GM18519 (cell line): ENCODE results near the gene HERC3.
"Not testable (repeated sequence)": the region's sequence is repeated elsewhere in the genome, so short reads cannot be mapped to it uniquely, and the experiment has no call there.

Experiments
- ATAC-seq: cut with Tn5 transposase; IDR thresholded peaks from one replicate; pipeline ENCODE4 v1.9.1; 2021; ENCODE audit warnings: mild to moderate bottlenecking, moderate library complexity; ENCODE audit not compliant: unreplicated experiment, low FRiP score

HERC3 gene

DNA sequence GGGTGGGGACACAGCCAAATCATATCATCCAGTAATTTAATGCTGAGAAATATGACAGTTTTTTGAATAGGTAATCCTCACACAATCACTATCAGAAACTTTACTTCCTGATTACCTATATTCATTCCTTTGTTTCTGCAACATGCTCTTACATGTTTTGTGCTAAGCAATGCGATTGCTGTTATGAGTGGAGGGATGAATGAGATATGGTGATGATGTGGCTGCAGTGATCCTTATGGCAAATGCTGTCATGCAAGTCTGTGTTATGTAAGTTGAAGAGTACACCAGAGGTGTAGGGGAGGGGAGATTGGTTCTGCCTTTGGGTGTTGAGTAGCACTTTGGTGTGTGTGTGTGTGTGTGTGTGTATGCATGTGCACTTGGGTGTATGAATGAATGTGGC is 14.6 kb downstream of the HERC3 start:
- ATAC-seq = no peak

- ATAC-seq = no peak
Measured at GRCh38 chr4:88609387-88609786, 17.1 kb downstream of the HERC3 start.

DNA sequence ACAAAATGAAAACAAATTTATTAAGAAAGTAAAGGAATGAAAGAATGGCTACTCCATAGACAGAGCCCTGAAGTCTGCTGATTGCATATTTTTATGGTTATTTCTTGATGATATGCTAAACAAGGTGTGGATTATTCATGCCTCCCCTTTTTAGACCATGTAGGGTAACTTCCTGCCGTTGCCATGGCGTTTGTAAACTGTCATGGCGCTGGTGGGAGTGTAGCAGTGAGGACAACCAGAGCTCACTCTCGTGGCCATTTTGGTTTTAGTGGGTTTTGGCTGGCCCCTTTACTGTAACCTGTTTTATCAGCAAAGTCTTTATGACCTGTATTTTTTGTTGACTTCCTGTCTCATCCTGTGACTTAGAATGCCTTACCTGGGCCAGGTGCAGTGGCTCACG is 17.5 kb downstream of the HERC3 start:
- not testable (repeated sequence) for ATAC-seq

GRCh38 chr4:88610771-88611170 is 18.5 kb downstream of the HERC3 start:
- no peak for ATAC-seq

DNA sequence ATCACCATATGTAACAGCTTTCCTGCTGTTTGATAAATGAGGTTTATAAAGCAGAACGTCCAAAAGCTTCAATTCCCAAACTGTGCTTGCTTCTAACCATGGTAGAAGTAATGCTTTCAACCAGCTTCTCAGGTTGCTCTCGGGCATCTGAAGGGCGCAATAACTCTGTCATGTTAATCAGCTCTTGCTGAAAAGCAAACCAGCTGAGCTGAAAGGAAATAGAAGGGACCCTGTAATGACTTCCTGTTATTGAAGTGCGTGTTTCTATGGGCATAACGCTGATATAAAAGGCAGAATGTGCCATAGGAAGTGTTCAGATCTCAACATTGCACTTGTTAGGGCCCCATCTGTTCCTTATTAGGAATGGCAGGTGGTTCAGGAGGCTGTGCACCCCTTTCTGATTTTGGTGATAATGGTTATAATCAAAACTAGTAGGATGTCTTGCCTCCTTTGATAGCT is 21.2 kb downstream of the HERC3 start:
- no peak for ATAC-seq

DNA sequence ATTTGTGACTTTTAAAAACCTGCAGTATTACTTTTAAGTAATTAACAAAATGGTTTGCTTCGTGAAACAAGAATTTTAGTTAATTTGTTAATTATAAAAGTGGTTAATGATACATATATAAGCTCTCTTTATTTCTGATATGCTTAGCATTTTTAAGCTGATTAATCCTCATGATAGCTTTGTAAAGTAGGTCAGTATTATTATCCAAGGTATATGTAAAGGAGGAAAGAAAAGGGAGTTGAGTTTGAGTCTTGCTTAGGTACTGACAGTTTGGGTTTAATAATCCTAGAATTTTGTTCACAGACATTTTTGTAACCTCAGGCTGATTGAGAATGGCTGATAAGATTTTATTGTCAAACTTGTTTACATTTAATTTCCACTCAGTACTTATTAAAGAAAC is 21.8 kb downstream of the HERC3 start:
- no peak for ATAC-seq

DNA sequence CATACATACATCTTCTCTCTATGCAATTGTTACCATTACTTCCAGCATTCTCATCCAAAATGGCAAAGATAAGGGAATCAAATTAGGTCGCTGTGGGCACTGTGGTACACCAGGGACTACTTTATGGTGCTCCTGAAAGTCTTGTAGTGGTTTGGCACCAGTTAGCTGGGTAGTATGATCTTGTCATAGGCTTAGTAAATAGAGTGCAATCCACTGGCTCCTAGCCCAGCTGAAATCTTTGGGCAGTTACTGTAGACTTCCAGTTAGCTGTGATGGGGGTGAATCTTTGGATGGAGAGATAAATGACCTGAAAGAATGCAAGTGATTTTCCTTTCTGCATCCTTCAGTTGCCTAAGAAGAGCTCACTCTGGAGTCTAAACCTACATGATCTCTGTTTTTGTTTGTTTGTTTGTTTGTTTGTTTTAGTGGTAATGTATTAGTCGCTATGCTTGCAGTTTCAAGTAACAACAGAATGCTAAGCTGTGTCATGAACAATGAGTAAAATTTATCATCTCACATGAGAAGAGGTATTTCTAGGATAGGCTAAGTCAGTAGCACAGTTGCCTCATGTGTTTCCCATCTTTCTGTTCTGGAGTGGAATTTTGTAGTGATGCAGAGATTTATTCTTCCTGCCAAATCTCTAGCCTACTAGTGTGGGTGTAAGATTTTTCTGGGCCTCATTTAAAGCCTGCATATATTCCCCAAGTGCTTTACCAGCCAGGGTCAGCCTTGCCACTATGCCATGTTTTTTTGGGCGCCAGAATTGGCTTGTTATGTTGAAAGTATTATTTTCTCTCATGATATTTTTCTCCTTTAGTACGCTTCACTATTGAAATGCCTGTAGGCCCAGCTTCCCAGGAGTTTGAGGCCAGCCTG is 24.2 kb downstream of the HERC3 start:
- ATAC-seq = no peak

DNA sequence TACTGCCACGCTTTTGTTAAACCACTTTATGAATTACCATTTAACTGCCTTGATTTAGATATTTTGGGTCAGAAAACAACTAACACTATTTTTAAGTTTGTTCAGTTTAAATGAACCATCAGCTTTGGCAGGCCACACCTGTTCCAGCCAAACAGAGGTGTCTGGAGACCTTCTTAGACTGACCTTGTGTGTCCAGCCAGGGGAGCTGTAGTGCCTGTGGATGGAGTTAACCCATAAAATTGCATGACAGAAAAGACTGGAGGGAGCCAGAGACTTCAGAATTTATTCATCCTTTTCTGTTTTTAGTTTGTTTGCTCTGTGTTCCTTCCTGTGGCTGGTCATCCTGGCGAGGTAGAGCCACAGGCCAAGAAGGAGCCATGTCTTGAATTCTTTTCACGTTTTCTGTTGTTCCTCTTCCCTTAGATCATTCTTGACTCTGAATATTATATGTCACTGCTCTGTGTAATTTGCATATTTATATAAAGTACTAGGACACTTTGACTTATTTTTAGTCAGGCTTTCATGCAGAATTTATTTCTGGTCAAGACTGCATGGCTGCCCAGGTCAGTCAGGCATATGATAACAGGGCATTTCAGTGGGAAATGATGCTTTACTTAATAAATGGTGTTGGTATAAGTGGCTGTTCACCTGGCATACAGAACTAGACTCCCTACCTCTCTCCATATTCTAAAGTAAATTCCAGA is 26.7 kb downstream of the HERC3 start:
- ATAC-seq = no peak

DNA sequence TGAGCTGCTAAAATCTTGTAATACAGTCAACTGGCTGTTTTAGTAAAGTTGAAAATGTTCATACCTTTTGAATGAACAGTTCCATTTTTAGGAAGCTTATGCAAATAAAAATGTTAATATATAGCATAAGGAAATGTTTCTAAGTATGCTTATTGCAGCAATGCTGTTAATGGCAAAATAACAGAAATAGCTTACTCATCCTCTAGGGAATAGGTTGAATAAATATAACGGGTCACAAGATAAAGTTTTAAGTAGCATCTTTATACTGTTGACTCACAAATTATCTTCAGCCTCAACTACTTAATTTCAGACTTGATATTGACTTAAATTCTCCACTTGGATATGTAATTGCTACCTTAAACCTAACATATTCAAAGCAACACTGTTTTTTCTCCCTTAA is 27.7 kb downstream of the HERC3 start:
- ATAC-seq = no peak

GRCh38 chr4:88621763-88622327 is 29.6 kb downstream of the HERC3 start:
- ATAC-seq = no peak

DNA sequence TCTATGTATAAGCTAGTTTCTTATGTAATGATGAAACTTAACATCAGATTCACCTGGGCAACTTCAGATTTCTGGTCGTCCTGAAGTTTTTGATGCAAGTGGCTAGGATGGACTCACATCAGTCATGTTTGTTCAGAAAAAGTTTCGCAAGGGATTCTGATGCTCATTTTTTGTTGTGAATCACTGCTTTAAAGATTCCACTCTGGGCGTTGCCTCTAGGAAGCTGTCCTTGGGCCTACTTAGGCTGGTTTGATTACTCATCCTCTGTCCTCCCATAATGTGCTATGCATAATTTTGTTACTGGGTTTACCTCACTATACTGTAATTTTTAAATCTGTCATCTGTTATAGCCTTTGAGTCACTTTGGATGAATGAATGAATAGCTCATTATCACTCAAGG is 30.8 kb downstream of the HERC3 start:
- ATAC-seq = no peak

GRCh38 chr4:88628746-88629145 is 36.5 kb downstream of the HERC3 start:
- no peak for ATAC-seq

- no peak for ATAC-seq
Measured at GRCh38 chr4:88629826-88630225, 37.5 kb downstream of the HERC3 start.

- no peak for ATAC-seq
Measured at GRCh38 chr4:88630756-88631155, 38.5 kb downstream of the HERC3 start.

- no peak for ATAC-seq
Measured at GRCh38 chr4:88643932-88644331, 51.7 kb downstream of the HERC3 start.

GRCh38 chr4:88645994-88646393 is 53.7 kb downstream of the HERC3 start:
- no peak for ATAC-seq

GRCh38 chr4:88646528-88647280 is 54.4 kb downstream of the HERC3 start:
- ATAC-seq = no peak

DNA sequence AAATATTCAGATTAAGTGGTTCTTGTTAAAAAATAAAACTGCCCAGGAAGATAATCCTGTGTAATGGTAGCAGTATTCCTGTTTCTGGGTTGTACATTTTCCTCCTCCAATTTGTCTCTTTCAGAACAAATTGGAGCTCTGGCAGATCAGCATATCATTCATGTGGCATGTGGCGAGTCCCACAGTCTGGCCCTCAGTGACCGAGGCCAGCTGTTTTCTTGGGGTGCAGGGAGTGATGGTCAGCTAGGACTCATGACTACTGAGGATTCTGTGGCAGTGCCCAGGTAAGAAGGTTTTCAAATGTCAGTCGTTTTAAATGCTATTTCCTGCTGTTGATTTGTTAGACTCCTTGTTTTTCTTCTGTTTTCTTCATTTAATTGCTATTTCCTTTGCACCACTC is 57.4 kb downstream of the HERC3 start:
- no peak for ATAC-seq

DNA sequence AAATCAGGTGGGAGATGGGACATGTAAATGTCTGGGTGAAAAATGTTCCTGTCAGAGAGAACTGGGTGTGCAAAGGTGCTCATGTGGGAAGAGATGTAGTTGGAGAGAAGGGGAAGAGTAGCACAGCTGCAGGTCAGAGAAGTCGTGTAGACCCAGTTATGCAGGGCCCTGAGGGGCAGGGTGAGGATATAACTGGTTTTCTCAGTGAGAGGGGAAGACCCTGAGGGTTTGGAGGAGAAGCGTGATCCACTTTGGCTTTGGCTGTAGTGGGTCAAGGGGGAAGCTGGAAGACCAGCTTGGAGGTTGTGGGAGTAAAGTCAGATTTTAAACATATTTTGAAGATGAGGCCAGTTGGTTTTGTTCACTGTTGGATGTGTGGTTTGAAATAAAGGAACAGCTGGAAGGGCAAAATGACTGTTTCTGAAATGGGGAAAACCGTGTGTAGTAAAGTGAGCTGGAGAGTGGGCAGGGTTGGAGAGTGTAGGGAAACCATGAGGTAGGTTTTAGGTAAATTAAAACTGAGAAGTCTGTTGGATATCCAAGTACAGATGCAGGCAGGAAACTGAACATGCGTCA is 61.2 kb downstream of the HERC3 start:
- no peak for ATAC-seq

- no peak for ATAC-seq
Measured at GRCh38 chr4:88655226-88655625, 62.9 kb downstream of the HERC3 start.
